NK-92 (cell line): ENCODE data around the gene SLC2A8.
A peak's percentile ranks its signal among the peaks of the same experiment; 100 is the strongest.

Experiments used
- DNase-seq: peaks from one replicate; lab custom pipeline; 2025; ENCODE audit not compliant: unreplicated experiment; lab: John Stamatoyannopoulos, UW

Gene SLC2A8

DNA sequence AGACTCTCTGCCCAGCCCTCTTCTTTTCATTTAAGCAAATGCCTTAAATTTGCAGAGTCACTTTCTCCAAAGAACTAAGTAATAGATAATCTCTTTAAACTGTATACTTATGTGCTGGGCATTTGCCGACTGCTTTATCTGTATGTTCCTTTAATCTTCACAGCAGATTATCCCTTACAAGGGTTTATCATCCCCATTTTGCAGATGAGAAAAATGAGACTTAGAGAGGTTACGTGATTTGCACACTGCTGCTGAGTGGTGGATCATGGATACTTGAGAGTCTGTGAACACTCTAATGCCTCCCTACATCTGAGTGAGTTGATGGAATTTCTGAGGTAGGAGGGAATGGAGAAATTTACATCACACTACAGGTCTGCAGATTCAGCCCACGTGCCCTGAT is 31.4 kb downstream of the SLC2A8 start:
- DNase-seq, result no peak

DNA sequence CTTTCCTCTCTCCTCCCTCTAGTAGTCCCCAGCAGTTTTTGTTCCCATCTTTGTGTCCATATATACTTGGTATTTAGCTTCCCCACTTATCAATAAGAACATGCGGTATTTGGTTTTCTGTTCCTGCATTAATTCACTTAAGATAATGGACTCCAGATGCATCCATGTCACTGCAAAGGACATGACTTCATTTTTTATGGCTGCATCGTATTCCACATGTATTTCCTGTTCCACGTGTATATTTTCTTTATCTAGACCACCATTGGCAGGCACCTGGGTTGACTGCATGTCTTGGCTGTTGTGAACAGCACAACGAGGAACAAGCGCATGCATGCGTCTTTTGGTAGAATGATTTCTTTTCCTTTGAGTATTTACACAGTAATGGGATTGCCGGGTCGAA is 33.4 kb downstream of the SLC2A8 start:
- no peak for DNase-seq

DNA sequence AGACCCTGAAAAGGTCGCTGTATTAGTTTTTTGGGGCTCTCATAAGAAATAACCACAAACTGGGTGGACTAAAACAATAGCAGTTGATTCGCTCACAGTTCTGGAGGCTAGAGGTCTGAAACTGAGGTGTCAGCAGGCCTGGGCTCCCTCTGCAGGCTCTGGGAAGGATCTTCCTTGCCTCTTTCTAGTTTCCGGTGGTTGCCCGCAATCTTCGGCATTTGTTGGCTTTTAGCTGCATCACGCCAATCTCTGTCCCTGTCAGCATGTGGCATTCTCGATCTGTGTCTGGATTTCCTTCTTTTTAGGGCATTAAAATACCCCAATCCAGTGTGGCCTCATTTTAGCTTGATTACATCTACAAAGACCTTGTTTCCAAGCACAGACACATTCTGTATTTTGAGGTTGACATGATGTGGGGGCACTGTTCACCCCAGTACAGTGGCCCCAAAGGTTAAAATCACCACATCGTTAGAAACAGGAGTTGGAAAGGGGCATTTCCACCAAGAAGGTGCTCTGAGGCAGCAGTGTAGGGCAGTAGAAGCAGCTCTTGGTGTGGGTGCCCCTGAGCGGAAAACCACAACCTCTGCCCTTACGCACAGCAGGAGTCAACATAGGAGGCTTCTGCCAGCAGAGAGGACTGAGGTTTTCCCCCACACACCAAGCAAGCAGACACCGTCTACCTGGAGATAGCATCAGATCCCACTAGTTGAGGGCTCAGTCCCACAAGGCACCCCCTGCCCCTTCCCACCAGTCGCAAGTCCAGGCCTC is 40.7 kb downstream of the SLC2A8 start:
- DNase-seq, result no peak

DNA sequence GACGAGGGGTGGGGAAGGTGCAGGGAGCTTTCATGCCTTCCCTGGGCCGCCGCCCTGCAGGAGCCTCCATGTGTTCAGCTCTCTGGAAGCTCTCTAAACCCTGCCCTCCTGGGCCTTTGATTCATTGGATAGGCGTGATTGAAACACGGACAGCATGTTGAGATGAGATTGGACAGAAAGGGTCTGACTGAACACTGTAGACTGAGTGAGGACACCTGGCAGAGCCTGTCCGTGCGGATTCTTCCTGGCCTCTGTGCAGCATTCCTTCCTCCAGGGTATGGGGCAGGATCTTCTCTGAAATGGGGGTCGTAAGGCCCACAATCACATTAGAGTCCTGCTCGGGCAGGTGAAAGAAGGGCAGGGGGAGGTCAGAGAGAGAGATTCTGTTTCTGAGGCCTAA is 41.4 kb downstream of the SLC2A8 start:
- no peak for DNase-seq

DNA sequence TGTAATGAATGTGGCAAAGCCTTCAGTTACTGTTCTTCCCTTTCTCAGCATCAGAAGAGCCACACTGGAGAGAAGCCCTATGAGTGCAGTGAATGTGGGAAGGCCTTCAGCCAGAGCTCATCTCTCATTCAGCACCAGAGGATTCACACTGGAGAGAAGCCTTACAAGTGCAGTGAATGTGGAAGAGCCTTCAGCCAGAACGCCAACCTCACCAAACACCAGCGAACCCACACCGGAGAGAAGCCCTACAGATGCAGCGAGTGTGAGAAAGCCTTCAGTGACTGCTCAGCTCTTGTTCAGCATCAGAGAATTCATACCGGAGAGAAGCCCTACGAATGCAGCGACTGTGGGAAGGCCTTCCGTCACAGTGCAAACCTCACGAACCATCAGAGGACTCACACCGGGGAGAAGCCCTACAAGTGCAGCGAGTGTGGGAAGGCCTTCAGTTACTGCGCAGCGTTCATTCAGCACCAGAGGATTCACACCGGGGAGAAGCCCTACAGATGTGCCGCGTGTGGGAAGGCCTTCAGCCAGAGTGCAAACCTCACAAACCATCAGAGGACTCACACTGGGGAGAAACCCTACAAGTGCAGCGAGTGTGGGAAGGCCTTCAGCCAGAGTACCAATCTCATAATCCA is 47.4 kb downstream of the SLC2A8 start:
- no peak for DNase-seq

DNA sequence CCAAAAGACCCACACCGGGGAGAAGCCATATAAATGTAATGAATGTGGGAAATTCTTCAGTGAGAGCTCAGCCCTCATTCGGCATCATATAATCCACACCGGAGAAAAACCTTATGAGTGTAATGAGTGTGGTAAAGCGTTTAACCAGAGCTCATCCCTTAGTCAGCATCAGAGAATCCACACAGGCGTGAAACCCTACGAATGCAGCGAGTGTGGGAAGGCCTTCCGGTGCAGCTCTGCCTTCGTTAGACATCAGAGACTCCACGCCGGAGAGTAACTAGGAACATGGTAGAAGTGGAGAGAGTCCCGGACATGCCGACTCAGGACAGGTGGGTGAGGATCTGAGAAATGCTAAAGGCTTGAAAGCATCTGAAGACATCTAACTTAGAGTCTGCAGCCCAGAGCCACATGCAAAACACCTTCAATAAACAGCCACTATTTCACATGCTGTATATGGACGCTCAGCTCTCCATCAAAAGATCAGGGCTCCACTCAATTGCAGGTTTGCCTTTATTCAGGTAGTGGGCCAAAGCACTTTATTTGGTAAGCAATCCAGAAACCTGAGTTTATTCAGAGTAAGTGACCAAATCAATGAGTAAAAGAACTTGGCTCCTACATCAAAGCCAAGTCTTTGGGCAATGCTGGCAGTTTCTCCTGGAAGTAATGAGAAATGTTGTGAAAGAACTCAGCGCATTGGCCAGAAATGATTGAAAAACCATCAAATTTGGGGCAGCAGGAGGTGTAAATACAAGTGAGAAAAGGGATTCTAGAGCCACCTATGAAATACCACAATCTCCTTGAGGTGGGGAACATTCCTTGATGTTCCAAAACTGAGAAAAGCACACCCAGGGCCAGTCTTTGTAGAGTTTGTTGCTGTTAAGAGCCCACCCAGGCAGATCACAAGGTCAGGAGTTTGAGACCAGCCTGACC is 48.2 kb downstream of the SLC2A8 start:
- DNase-seq, result no peak

DNA sequence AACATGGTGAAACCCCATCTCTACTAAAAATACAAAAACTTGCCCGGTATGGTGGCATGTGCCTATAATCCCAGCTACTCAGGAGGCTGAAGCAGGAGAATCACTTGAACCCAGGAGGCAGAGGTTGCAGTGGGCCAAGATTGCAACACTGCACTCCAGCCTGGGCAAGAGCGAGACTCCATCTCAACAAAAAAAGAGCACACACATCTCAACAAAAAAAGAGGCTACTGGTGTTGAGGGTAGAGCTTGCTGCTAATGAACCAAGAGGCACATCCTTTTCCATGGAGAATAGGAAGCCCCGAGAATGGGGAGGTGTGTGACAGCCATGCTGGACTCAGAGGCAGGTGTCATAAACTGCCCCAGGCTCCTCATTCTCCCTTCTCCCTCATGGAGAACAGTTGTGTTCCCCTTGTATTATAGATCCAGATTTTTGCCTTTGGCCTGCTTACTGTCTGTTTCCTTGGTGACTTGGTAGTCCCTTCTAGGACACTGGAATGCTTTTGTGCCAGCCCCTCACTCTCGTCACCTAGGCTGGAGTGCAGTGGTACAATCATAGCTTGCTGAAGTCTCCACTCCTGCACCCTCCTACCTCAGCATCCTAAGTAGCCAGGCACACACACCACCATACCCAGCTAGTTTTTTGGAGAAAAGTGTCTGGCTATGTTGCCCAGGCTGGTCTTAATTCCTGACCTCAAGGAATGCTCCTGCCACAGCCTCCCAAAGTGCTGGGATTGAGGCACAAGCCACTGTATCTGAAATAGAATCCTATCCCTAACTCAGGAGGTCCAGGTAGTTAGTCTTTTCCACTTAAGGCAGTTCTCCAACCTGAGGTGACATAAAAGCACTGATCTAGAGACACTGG is 49.1 kb downstream of the SLC2A8 start:
- DNase-seq, result no peak

DNA sequence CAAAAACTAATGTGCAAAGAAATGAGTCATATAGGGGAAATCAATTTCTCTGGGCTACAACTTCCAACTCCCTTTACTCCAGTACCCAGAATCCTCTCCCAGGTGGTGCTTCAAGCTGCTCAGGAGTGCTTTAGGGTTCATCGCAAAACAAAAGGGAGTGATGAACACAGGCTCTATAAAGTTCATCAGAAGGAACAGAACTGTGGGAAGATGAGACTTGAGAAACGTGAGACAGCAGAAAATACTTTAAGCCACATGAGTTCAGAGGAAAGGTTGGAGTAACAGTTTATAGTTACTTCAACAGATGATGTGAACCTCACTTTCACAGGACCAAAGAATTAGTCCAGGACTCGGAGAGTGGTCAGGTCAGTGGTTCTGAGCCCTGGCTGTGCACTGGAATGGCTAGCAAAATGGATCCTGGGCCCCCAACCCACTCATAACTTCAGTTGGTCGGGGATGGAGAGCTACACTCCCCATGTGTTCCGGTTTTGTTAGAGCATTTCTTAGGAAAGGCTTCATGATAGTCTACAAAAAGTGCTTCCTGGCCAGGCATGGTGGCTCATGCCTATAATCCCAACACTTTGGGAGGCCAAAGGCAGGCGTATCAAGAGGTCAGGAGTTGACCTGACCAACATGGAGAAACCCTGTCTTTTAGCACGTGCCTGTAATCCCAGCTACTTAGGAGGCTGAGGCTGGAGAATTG is 49.9 kb downstream of the SLC2A8 start:
- no peak for DNase-seq

DNA sequence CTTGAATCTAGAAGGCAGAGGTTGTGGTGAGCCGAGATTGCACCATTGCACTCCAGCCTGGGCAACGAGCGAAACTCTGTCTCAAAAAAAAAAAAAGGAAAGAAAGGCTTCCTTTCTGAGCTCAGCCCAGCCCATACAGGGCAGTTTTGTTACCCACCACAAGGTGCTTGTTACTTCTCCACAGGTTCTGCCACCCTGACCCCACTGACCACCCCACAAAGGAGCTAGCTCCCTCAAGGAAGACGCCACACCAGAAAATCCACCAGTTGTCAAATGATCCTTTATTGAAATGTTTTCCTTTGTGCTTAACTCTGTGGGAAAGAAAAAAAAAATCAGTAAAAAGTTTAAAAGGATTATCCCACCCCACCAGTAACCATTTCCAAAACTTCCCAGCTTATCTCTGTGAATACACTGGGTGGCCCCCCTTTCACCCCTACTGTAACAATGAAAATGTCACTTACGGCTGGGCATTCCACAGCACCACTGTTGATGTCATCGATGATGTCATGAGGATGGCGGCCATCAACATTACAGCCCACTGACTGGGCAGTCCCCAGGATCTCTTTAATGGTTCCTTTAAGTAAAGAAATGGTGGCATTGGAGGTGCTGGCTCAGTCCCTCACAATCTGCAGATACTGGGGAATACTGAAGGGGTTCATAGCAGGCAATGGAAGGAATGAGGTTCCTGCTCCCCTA is 50.6 kb downstream of the SLC2A8 start:
- DNase-seq, result no peak

DNA sequence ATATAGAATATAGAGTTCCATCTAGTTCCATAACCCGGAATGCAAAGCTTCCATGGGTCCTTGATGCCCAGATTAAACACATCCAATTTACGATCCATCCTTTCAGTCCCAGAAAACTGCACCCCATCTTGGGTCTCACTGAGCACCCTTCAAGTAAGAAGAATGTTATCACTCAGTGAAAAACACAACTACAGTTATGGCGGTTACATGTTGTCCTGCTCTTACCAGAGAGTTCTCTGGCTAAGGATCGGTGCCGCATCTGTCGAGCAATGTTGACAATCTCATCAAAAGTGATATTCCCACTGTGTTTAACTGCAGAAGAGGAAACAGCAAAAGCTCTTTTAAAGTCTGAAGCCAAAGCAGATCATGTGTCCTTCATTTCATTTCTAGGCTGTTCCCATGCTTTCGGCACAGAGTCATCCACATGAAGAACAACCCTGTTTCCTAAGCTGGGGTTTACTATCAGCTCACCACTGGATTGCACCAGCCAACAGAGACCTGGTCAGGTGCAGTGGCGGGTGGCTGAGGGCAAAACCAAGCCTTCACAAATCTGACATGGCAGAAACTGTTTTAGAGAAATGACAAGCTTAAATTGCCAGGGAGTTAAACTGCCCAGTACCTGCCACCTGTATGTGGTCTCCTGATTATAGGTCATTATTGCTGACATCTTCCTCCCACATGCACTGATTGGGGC is 51.3 kb downstream of the SLC2A8 start:
- DNase-seq, result no peak

DNA sequence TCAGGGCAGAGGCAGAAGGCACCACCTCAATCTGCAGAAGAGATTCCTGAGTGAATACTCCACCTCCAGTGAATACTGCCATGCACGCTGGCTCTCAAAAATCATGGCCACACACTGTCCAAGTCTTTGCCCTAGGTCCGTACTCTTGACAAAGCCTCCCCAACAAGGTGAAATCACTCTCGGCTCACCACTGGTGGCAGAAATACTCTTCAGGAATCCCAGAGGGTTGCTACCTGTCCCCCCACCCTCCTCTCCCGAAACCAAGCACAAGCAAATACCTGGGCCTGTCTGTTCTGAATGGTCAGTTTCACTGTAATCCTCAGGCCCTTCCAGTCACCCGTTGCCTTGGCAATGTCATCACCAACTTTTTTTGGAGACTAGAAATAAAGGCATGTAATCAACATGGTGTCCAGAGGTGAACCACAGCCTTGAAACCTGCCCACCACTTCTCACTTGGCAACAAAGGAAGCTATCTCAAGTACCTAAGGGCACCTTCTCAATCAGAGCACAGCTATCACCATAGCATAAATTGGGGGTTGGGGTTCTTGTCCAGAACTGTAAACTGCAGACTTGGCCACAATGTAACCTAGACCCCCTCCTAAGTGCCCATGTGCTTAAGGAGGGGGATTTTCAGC is 52.5 kb downstream of the SLC2A8 start:
- no peak for DNase-seq

DNA sequence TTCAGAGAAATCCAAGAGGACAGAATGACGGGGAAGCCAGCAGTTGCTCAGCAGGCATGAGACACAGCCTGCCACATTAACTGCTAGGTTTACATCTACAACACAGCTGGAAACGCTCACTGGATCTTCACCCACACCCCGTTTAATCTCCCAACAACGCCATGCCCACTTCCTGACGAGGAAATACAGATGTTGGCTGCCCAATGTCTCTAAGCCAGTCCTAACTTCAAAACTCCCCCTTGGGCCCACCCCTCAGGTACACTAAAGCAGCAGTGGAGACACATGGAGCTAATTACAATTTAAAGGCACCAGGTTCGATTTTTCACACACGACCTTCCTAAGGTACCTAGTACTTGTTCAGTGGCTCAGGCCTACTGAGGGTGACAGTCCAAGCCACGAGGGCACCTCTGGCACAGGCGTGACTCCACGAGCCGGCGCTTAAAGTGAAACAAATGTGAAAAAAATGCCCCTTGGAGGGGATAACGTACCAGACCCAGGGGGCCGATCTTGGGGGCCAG is 53.3 kb downstream of the SLC2A8 start:
- no peak for DNase-seq

DNA sequence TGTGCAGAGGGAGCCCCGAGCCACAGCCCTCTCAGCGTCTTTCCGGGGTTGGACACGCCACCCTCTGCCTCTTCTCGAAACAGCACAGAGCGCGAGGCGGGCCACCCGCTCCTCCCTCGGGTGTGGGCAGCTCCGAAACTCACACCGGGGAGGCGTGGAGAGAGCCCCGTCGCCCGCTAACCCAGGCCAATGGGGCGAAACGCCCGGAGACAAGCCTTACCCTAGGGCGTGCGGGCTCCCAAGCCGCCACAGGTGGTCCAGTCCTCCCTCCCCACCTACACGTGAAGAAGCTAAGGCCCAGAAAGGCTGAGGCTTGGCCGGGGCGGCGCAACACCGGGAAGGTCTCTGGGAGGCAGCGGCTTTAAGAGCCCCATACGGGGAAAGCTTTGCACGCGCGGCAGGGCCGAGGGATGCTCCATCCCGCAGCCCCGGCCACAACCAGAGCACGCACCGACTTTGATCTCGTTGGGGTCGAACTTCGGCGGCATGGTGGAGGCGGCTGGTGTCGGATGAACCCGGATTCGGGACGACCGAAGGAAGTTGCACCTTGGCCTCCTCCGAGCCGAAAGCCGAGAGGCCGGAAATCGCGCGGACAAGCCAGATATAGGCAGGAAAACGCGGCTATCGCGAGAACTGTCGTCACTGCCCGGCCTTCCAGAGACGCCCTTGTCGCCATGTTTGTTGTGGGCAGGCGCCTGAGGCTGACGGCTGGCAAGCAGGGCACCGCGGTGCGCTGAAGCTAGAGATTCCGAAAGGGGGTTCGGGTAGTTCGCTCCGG is 54.0 kb downstream of the SLC2A8 start, which contains the start of the genes LRSAM1 and RPL12:
Gene LRSAM1, plus strand, starts transcription at position 681 of the 778 bp plus-strand sequence. CDS start 3,018 bp downstream, outside the sequence.
Gene RPL12, minus strand, starts transcription at position 577 of the 778 bp plus-strand sequence. Its CDS starts 89 bp downstream, at position 488.
- peak; percentile 72 for DNase-seq

DNA sequence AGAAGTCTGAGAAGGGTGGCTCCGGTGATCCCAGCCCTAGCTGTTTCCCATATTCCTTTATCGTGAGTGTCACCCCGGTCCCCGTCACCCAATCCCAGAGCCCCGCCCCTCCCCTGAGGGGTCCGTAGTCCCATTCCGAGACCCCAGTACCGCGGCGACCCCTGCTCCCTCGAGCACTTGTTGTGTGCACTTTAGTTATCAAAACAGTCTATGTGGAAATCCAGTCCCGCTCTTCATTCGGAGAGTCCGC is 54.6 kb downstream of the SLC2A8 start:
- DNase-seq, result no peak

DNA sequence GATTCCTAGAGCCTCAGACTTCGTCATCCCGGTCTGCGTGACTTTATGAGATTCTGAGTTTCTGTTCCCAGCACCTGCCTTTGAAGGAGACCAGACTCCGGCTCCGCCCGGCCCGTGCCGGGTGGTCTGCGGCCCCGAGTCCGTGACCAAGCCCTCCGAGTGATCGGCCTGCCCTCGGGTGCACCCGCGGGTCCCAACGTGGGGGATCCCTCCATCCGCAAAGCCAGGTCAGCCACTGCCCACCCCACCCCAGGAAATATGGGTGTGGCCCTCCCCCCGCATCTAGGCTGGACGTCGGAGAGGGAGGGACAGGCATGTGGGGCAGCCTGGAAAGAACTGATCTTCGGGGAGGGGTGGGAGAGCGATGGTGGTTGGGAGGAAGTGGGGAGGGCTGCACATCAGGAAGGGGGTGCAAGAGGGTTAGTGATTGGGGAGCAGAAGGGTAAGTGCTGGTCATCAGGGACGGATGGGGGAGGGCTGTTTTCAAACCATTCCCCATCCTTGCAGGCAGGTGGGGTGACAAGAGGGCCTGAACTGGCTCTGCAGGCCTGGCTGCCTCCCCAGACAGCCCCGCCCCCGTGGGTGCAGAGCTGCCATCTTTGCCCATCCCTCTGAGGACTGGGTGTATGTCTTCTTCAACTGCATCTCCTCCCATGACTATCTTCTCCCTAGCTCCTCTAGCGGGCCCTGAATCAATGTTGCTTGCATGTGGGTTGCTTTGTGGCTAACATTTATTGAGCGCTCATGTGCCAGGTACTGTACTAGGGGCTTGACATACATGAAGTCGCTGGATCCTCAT is 55.1 kb downstream of the SLC2A8 start:
- DNase-seq, result no peak

DNA sequence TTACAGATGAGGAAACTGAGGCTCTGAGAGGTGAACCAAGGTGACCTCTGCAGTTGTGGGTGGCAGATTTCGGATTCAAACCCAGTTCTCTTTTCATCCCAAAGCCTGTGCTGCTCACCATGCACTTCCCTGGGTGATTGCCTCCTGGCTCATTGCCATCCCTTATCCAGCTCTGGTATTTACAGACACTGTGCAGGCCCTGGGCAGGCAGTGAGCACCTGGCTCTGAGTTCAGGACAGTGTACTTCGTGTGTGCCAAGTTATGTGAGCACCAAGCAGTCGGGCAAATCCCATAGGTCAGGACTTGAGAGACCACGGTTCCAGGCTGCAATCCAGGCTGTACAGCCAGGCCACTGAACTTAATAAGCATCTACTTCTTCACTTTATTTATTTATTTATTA is 55.7 kb downstream of the SLC2A8 start:
- DNase-seq, result no peak
